B cell (primary cell): ENCODE measurements around the gene DLK2. TPM values are rescaled to one million over a fixed set of nuclear protein-coding genes. Genes with fewer than 3 reads are reported as not detected.

ENCODE experiments used
- ATAC-seq: fragments of 200-7000 bp; cut with Tn5 transposase; one replicate; pipeline ENCODE4 v1.10.0; 2021; ENCODE audit warnings: low read depth, mild to moderate bottlenecking, moderate number of reproducible peaks, moderate library complexity
- CTCF ChIA-PET: fragments of 350-600 bp; sonication (Branson Sonifier 250); formaldehyde crosslinking; loops from one replicate; lab custom pipeline; 2021; ENCODE audit warnings: antibody characterized with exemption, inconsistent platforms; lab: Charles Lee
- POLR2A ChIA-PET: fragments of 350-600 bp; sonication (Branson Sonifier 250); formaldehyde crosslinking; loops from one replicate; lab custom pipeline; 2021; ENCODE audit warnings: antibody characterized with exemption; lab: Charles Lee
- DNase-seq: peaks from one replicate; pipeline ENCODE4 v3.0.0; 2013
- H2AFZ ChIP-seq: 2 replicates; pipeline ENCODE4 v1.6.1; 2012; ENCODE audit warnings: mild to moderate bottlenecking, low read depth, low read length; ENCODE audit not compliant: insufficient read depth, poor library complexity, severe bottlenecking
- H3K27ac ChIP-seq, 2 donors: 1 replicate in 1 of 2; 2 replicates in 1 of 2; pipeline ENCODE4 v1.5.1; 2012 to 2013; ENCODE audit warnings: low read length in 2 of 2, mild to moderate bottlenecking in 2 of 2, moderate library complexity in 1 of 2
- H3K27me3 ChIP-seq, 4 experiments: fragments of 200-600 bp in 1 of 4; sonication (generic) in 1 of 4; replicated peaks in 1 of 4; 1 replicate in 2 of 4; 2 replicates in 2 of 4; pipeline versions ENCODE4 v1.6.1 to v1.7.0; 2013 to 2016; ENCODE audit warnings: low read length in 3 of 4, mild to moderate bottlenecking in 2 of 4, mixed read lengths in 1 of 4, moderate library complexity in 1 of 4; ENCODE audit not compliant: insufficient read depth in 4 of 4, control insufficient read depth in 3 of 4; ENCODE audit errors: control extremely low read depth in 1 of 4
- H3K36me3 ChIP-seq, 2 experiments: replicated peaks in 1 of 2; 1 replicate in 1 of 2; 2 replicates in 1 of 2; pipeline versions ENCODE4 v1.6.1 to v1.7.1; 2013; ENCODE audit warnings: low read length in 1 of 2; ENCODE audit not compliant: insufficient read depth in 2 of 2, control insufficient read depth in 1 of 2; ENCODE audit errors: control extremely low read depth in 1 of 2, extremely low read depth in 1 of 2
- H3K4me1 ChIP-seq, 2 donors: fragments of 200-600 bp in 1 of 2; sonication (generic) in 1 of 2; 1 replicate in 1 of 2; 2 replicates in 1 of 2; pipeline versions ENCODE4 v1.5.1 to v1.6.1; 2013 to 2017; ENCODE audit warnings: low read length in 2 of 2; ENCODE audit not compliant: control insufficient read depth in 2 of 2, insufficient read depth in 2 of 2
- H3K4me2 ChIP-seq: replicated peaks from 2 replicates; pipeline ENCODE3; 2012; ENCODE audit warnings: mild to moderate bottlenecking, low read depth, low read length; ENCODE audit not compliant: poor library complexity, severe bottlenecking
- H3K4me3 ChIP-seq, 5 experiments: fragments of 200-600 bp in 1 of 5; sonication (generic) in 1 of 5; 1 replicate in 3 of 5; 2 replicates in 2 of 5; pipeline versions ENCODE4 v1.5.1 to v1.7.0; 2011 to 2016; ENCODE audit warnings: low read length in 4 of 5, mild to moderate bottlenecking in 4 of 5, low read depth in 2 of 5, control low read depth in 1 of 5, moderate library complexity in 1 of 5; ENCODE audit not compliant: insufficient read depth in 1 of 5; ENCODE audit errors: control extremely low read depth in 1 of 5, extremely low read depth in 1 of 5
- H3K79me2 ChIP-seq: fragments of 200-600 bp; sonication (generic); one replicate; pipeline ENCODE4 v1.6.0; 2016; ENCODE audit warnings: low read length; ENCODE audit not compliant: control insufficient read depth, insufficient read depth
- H3K9ac ChIP-seq: fragments of 200-600 bp; sonication (generic); 2 replicates; pipeline ENCODE4 v1.6.1; 2017; ENCODE audit warnings: mild to moderate bottlenecking, low read length, moderate library complexity
- H3K9me3 ChIP-seq, 3 donors: one replicate each; pipeline versions ENCODE4 v1.6.1 to v1.7.1; 2013; ENCODE audit warnings: low read length in 2 of 3; ENCODE audit not compliant: control insufficient read depth in 2 of 3, insufficient read depth in 1 of 3; ENCODE audit errors: control extremely low read depth in 1 of 3
- H4K20me1 ChIP-seq: 2 replicates; pipeline ENCODE4 v1.6.0; 2012; ENCODE audit warnings: mild to moderate bottlenecking, low read length; ENCODE audit not compliant: insufficient read depth, control insufficient read depth, poor library complexity, severe bottlenecking
- H3K27ac Mint-ChIP-seq: one replicate; pipeline ENCODE4 v1.8.0; 2021; ENCODE audit warnings: mixed read lengths
- H3K27me3 Mint-ChIP-seq: one replicate; pipeline ENCODE4 v1.8.0; 2021; ENCODE audit warnings: mixed read lengths
- H3K4me1 Mint-ChIP-seq: one replicate; pipeline ENCODE4 v1.8.0; 2021; ENCODE audit warnings: mixed read lengths
- H3K4me3 Mint-ChIP-seq: one replicate; pipeline ENCODE4 v1.8.0; 2021; ENCODE audit warnings: mixed read lengths
- H3K9me3 Mint-ChIP-seq: one replicate; pipeline ENCODE4 v1.8.0; 2022; ENCODE audit warnings: mixed read lengths; ENCODE audit not compliant: insufficient read depth
- EZH2 ChIP-seq: IDR thresholded peaks from 2 replicates; pipeline ENCODE4 v1.6.1; 2012; ENCODE audit warnings: borderline replicate concordance, low read depth, mild to moderate bottlenecking, moderate library complexity, low read length; ENCODE audit not compliant: insufficient read depth, poor library complexity, severe bottlenecking
- WGBS: methylation state at CpG from one replicate; pipeline ENCODE4 v1.1.5; 2013; ENCODE audit warnings: missing lambda C conversion rate; ENCODE audit not compliant: insufficient coverage; 5-methylcytosine and 5-hydroxymethylcytosine counted together
- intact Hi-C: fragments of 100-400 bp; cut with micrococcal nuclease; formaldehyde crosslinking; loops from one replicate; pipeline ENCODE4 v1.10.0; 2022
- polyA plus RNA-seq: library from polyadenylated mRNA; depleted of rRNA; stranded (reverse); fragments of >200 nt; gene quantifications from 2 replicates; pipeline ENCODE4 v1.2.3, GENCODE V29; 2012
- total RNA-seq, 2 donors: library from RNA; stranded (reverse); fragments of 120-200 nt in 1 of 2; gene quantifications; 1 replicate in 1 of 2; 2 replicates in 1 of 2; pipeline versions ENCODE4 v1.2.3 to v1.2.4, GENCODE V29; 2013 to 2022
- TF ChIP-seq, protein P1 (sequence below): fragments of 200-600 bp; IDR thresholded peaks from one replicate; pipeline ENCODE4 v1.8.0; 2022; ENCODE audit warnings: antibody characterized with exemption, mild to moderate bottlenecking

DLK2 gene
- total and polyA plus RNA-seq, 2 donors (not counting 1 experiment from before 2014, with no cell fraction given), result 0.34 TPM; not detected in 1

DNA sequence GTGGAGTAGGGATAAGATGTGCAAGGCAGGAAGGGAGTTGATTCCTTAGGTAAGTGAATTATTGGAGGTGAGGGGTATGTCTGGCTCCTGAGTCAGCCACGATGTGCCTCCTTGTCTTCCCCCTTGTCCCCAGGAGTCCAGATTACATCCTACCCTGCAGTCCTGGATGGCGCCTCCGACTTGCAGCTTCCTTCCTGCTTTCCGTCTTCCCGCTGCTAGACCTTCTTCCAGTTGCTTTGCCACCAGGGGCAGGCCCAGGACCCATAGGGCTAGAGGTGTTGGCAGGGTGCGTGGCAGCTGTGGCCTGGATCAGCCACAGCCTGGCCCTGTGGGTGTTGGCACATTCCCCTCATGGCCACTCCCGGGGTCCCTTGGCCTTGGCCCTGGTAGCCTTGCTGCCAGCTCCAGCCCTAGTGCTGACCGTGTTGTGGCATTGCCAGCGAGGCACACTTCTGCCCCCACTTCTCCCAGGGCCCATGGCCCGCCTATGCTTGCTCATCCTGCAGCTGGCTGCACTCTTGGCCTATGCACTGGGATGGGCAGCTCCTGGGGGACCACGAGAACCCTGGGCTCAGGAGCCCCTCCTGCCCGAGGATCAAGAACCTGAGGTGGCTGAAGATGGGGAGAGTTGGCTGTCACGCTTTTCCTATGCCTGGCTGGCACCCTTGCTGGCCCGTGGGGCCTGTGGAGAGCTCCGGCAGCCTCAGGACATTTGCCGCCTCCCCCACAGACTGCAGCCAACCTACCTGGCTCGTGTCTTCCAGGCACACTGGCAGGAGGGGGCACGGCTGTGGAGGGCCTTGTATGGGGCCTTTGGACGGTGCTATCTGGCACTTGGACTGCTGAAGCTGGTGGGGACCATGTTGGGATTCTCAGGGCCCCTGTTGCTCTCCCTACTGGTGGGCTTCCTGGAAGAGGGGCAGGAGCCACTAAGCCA is 23.1 kb downstream of the DLK2 start:
- no peaks in the 10 kb centered on the region for H3K27me3 Mint-ChIP-seq
- WGBS, result 98% methylated on average over 18 of the region's 19 CpGs
- ChIA-PET CTCF (interaction anchor here (1.5 kb wide), 1 partner anchor 170 kb away, joined by 3 read pairs; no protein-coding TSS in a partner anchor), POLR2A (no interaction called here)
- ATAC-seq (no peak), DNase-seq (no peak)
- intact Hi-C loops, result no loop called here
- Histone ChIP-seq H2AFZ (no peak overlapping the region), H3K9me3 (no peaks in the 10 kb centered on the region), H3K4me1 (peaks cover 12 to 13% of the 10 kb centered on the region in 2 donors), H3K4me3 (no peak overlapping the region), H3K79me2 (peaks cover 58% of the 10 kb centered on the region), H3K27ac (no peak overlapping the region), H3K9ac (no peak overlapping the region), H3K27me3 (no peaks in the 10 kb centered on the region), H4K20me1 (peaks cover 17% of the 10 kb centered on the region), H3K36me3 (peaks cover 0 to 24% of the 10 kb centered on the region in 2 experiments), H3K4me2 (no peak overlapping the region)
- no peak overlapping the region for H3K27ac Mint-ChIP-seq
- H3K4me3 Mint-ChIP-seq, result no peak overlapping the region
- TF ChIP-seq EZH2, result no peak
- TF ChIP-seq, protein P1, sequence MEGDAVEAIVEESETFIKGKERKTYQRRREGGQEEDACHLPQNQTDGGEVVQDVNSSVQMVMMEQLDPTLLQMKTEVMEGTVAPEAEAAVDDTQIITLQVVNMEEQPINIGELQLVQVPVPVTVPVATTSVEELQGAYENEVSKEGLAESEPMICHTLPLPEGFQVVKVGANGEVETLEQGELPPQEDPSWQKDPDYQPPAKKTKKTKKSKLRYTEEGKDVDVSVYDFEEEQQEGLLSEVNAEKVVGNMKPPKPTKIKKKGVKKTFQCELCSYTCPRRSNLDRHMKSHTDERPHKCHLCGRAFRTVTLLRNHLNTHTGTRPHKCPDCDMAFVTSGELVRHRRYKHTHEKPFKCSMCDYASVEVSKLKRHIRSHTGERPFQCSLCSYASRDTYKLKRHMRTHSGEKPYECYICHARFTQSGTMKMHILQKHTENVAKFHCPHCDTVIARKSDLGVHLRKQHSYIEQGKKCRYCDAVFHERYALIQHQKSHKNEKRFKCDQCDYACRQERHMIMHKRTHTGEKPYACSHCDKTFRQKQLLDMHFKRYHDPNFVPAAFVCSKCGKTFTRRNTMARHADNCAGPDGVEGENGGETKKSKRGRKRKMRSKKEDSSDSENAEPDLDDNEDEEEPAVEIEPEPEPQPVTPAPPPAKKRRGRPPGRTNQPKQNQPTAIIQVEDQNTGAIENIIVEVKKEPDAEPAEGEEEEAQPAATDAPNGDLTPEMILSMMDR, result no peak
- H3K9me3 Mint-ChIP-seq, result no peaks in the 10 kb centered on the region
- peaks cover 17% of the 10 kb centered on the region for H3K4me1 Mint-ChIP-seq

- Histone ChIP-seq H3K4me3 (peak overlapping the region in 1 of 5 experiments; percentile 83), H3K9me3 (peaks cover 0 to 2% (median 0%) of the 10 kb centered on the region in 3 donors), H3K36me3 (peaks cover 0 to 18% of the 10 kb centered on the region in 2 experiments), H3K79me2 (peaks cover 58% of the 10 kb centered on the region), H3K9ac (peak overlapping the region; percentile 92), H2AFZ (no peak overlapping the region), H4K20me1 (peaks cover 17% of the 10 kb centered on the region), H3K4me1 (peaks cover 16 to 19% of the 10 kb centered on the region in 2 donors), H3K4me2 (peak overlapping the region; percentile 87), H3K27me3 (no peaks in the 10 kb centered on the region), H3K27ac (peak overlapping the region; percentile 66 to 88)
- DNase-seq, result no peak
- Mint-ChIP-seq H3K4me1 (peaks cover 24% of the 10 kb centered on the region), H3K9me3 (no peaks in the 10 kb centered on the region), H3K27me3 (no peaks in the 10 kb centered on the region), H3K27ac (peak overlapping the region; percentile 96), H3K4me3 (peak overlapping the region; percentile 96)
- WGBS, result 100% methylated on average over 1 of the region's 3 CpGs
- TF ChIP-seq, protein P1, result no peak
- no peak for TF ChIP-seq EZH2
- CTCF ChIA-PET, result interaction anchor here (0.6 to 1.0 kb wide), 3 partner anchors 35 to 177 kb away, joined by 3 to 4 read pairs (median 4); no protein-coding TSS in a partner anchor
- POLR2A ChIA-PET, result interaction anchor here (1.4 to 2.2 kb wide), 2 partner anchors 59 to 81 kb away, joined by 5 to 9 read pairs; partner anchors contain the start of genes LRRC73 and ZNF318
- no peak for ATAC-seq
- intact Hi-C loops, result loop anchor here (5.0 kb wide), 2 partner anchors 257 to 417 kb away; partner anchors contain the start of genes KLHDC3, MEA1 and SRF
These were observed 26.5 kb downstream of the DLK2 start for GRCh38 chr6:43428874-43429273.
